ENCODE measurements around the gene PNMA6E. TPM values are rescaled to one million over a fixed set of nuclear protein-coding genes. Genes with fewer than 3 reads are reported as not detected.

PNMA6E gene
- total and polyA plus RNA-seq, 9 of the 15 experiments (the other 6 are each of a cell fraction or from before 2014, with no cell fraction given) = 0.03 TPM; not detected in 8

DNA sequence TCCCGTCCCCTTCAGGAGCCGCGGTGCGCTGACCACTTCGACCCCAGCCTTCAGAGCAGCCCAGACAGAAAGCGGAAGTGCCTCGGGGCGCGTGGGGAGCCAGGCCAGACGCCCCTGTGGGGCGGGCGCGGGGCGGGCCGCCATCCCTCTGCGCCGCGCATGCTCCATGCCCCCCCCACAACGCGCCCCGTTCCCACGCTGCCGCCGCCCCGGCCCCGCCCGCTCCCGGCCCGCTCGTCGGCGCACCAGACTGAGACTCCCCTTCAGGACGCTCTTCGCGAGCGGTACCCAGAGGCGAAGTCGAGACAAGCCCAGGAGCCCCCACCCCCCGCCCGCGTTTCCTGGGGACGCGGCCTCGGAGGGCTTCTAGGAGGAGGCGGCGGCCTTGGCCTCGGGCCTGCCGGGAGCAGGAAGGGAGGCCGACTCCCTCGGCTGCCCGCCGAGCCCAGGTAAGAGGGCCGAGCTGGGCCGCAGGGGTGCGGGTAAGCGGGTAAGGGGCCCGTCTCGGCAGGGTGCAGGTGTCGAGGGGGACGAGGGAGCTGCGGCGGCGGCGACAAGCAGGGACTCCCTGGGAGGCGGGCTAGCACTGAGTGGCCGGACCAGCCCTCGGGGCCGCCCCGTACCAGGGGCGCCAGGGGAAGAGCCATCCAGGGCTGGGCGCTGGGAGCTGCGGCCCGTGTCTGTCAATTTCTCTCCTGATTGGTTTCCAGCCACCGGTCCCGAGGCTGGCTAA lies 10.3 kb upstream of the PNMA6E start, which contains the start of gene ZFP92 (continued):
- TF ChIP-seq, protein P1, sequence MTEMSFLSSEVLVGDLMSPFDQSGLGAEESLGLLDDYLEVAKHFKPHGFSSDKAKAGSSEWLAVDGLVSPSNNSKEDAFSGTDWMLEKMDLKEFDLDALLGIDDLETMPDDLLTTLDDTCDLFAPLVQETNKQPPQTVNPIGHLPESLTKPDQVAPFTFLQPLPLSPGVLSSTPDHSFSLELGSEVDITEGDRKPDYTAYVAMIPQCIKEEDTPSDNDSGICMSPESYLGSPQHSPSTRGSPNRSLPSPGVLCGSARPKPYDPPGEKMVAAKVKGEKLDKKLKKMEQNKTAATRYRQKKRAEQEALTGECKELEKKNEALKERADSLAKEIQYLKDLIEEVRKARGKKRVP (CRISPR knock-in tag; IDR thresholded peaks at IDR 0.05) = no peak
- TF ChIP-seq PHF21A (IDR thresholded peaks at IDR 0.05; ENCODE audit: borderline replicate concordance, low read depth) = no peak
- peak; percentile 97 for TF ChIP-seq ZFP36 (IDR thresholded peaks at IDR 0.05; ENCODE audit: low read depth, low read length, partially characterized antibody)
- TF ChIP-seq, protein P2, sequence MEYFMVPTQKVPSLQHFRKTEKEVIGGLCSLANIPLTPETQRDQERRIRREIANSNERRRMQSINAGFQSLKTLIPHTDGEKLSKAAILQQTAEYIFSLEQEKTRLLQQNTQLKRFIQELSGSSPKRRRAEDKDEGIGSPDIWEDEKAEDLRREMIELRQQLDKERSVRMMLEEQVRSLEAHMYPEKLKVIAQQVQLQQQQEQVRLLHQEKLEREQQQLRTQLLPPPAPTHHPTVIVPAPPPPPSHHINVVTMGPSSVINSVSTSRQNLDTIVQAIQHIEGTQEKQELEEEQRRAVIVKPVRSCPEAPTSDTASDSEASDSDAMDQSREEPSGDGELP (CRISPR knock-in tag; IDR thresholded peaks at IDR 0.05; ENCODE audit: borderline replicate concordance) = no peak
- 0 out of 2 replicates have a peak, but pooled peaks have one; percentile 13 for TF ChIP-seq RB1 (IDR thresholded peaks at IDR 0.05; ENCODE audit: low read depth)
- TF ChIP-seq, protein P3, sequence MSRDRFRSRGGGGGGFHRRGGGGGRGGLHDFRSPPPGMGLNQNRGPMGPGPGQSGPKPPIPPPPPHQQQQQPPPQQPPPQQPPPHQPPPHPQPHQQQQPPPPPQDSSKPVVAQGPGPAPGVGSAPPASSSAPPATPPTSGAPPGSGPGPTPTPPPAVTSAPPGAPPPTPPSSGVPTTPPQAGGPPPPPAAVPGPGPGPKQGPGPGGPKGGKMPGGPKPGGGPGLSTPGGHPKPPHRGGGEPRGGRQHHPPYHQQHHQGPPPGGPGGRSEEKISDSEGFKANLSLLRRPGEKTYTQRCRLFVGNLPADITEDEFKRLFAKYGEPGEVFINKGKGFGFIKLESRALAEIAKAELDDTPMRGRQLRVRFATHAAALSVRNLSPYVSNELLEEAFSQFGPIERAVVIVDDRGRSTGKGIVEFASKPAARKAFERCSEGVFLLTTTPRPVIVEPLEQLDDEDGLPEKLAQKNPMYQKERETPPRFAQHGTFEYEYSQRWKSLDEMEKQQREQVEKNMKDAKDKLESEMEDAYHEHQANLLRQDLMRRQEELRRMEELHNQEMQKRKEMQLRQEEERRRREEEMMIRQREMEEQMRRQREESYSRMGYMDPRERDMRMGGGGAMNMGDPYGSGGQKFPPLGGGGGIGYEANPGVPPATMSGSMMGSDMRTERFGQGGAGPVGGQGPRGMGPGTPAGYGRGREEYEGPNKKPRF (IDR thresholded peaks at IDR 0.05; ENCODE audit: low read depth, low read length) = no peak
- TF ChIP-seq, protein P4, sequence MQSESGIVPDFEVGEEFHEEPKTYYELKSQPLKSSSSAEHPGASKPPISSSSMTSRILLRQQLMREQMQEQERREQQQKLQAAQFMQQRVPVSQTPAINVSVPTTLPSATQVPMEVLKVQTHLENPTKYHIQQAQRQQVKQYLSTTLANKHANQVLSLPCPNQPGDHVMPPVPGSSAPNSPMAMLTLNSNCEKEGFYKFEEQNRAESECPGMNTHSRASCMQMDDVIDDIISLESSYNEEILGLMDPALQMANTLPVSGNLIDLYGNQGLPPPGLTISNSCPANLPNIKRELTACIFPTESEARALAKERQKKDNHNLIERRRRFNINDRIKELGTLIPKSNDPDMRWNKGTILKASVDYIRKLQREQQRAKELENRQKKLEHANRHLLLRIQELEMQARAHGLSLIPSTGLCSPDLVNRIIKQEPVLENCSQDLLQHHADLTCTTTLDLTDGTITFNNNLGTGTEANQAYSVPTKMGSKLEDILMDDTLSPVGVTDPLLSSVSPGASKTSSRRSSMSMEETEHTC (IDR thresholded peaks at IDR 0.05) = no peak
- no peak for TF ChIP-seq ESRRA (IDR thresholded peaks at IDR 0.05; ENCODE audit: borderline replicate concordance, low read depth)
- 0 out of 2 replicates have a peak, but pooled peaks have one; percentile 13 for TF ChIP-seq ZNF263 (CRISPR knock-in tag; IDR thresholded peaks at IDR 0.05; ENCODE audit: borderline replicate concordance)
- TF ChIP-seq PPARD (CRISPR knock-in tag; IDR thresholded peaks at IDR 0.05) = no peak
- TF ChIP-seq PHB2 (IDR thresholded peaks at IDR 0.05; ENCODE audit: low read depth) = no peak
- TF ChIP-seq SIN3A (IDR thresholded peaks at IDR 0.05; ENCODE audit: borderline replicate concordance in 2 of 2, control insufficient read depth in 1 of 2, low read depth in 2 of 2, low read length in 2 of 2) = no peak
- no peak for TF ChIP-seq PHTF2 (CRISPR knock-in tag; IDR thresholded peaks at IDR 0.05)
- TF ChIP-seq POLR3G (IDR thresholded peaks at IDR 0.05; ENCODE audit: extremely low read depth, insufficient read length, insufficient replicate concordance) = no peak
- no peak for TF ChIP-seq ZNF140 (CRISPR knock-in tag; IDR thresholded peaks at IDR 0.05)
- no peak for TF ChIP-seq ZKSCAN3 (CRISPR knock-in tag; IDR thresholded peaks at IDR 0.05)
- TF ChIP-seq ZNF197 (CRISPR knock-in tag; IDR thresholded peaks at IDR 0.05; ENCODE audit: low read depth) = no peak
- TF ChIP-seq, protein P5, sequence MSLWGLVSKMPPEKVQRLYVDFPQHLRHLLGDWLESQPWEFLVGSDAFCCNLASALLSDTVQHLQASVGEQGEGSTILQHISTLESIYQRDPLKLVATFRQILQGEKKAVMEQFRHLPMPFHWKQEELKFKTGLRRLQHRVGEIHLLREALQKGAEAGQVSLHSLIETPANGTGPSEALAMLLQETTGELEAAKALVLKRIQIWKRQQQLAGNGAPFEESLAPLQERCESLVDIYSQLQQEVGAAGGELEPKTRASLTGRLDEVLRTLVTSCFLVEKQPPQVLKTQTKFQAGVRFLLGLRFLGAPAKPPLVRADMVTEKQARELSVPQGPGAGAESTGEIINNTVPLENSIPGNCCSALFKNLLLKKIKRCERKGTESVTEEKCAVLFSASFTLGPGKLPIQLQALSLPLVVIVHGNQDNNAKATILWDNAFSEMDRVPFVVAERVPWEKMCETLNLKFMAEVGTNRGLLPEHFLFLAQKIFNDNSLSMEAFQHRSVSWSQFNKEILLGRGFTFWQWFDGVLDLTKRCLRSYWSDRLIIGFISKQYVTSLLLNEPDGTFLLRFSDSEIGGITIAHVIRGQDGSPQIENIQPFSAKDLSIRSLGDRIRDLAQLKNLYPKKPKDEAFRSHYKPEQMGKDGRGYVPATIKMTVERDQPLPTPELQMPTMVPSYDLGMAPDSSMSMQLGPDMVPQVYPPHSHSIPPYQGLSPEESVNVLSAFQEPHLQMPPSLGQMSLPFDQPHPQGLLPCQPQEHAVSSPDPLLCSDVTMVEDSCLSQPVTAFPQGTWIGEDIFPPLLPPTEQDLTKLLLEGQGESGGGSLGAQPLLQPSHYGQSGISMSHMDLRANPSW (CRISPR knock-in tag; IDR thresholded peaks at IDR 0.05) = no peak
- TF ChIP-seq MYC (IDR thresholded peaks at IDR 0.05; ENCODE audit: low read depth, low read length) = peak; percentile 61
- no peak for TF ChIP-seq MYC (CRISPR knock-in tag; IDR thresholded peaks at IDR 0.05; ENCODE audit: borderline replicate concordance, low read depth)

Measured in K562 (cell line).